Pancreas (tissue), 10 donors: ENCODE results near the gene DNM3. TPM values are rescaled to one million over a fixed set of nuclear protein-coding genes. Genes with fewer than 3 reads are reported as not detected.

Experiments used
- ATAC-seq, 4 donors: fragments of 200-7000 bp; cut with Tn5 transposase; one replicate each; pipeline versions ENCODE4 v1.8.0 to v1.9.1; 2020; ENCODE audit warnings: mild to moderate bottlenecking in 4 of 4, moderate library complexity in 4 of 4
- DNase-seq, 6 donors: peaks; one replicate each; pipeline ENCODE4 v3.0.0-alpha.2; 2020
- FAIRE-seq: peaks from 2 replicates; lab custom pipeline; 2012; peaks lifted over from hg19 to GRCh38; lab: Jason Lieb, UNC
- H3K27ac ChIP-seq, 4 donors: fragments of 200-600 bp; sonication (generic); 1 replicate in 3 of 4; 2 replicates in 1 of 4; pipeline versions ENCODE4 v1.5.0 to v1.8.0; 2020
- H3K27me3 ChIP-seq, 4 donors: fragments of 200-600 bp; one replicate each; pipeline ENCODE4 v1.8.0; 2021
- H3K36me3 ChIP-seq, 3 donors: fragments of 200-600 bp; sonication (generic) in 1 of 3; one replicate each; pipeline versions ENCODE4 v1.5.0 to v1.8.0; 2020 to 2021
- H3K4me1 ChIP-seq, 3 donors: fragments of 200-600 bp; one replicate each; pipeline ENCODE4 v1.8.0; 2021
- H3K4me3 ChIP-seq, 4 donors: fragments of 200-600 bp; sonication (generic) in 2 of 4; one replicate each; pipeline versions ENCODE4 v1.5.0 to v1.8.0; 2020 to 2021
- H3K9me3 ChIP-seq, 4 donors: fragments of 200-600 bp; one replicate each; pipeline ENCODE4 v1.8.0; 2021
- CTCF ChIP-seq, 4 donors: fragments of 200-600 bp; sonication (generic) in 3 of 4; IDR thresholded peaks; one replicate each; pipeline versions ENCODE4 v1.5.0 to v1.8.0; 2021; ENCODE audit warnings: antibody characterized with exemption in 4 of 4
- WGBS, 2 donors: extraction: QIAGEN DNeasy Blood & Tissue Kit; methylation state at CpG; one replicate each; pipeline ENCODE4 v1.1.7; 2013; 5-methylcytosine and 5-hydroxymethylcytosine counted together
- intact Hi-C, 3 donors: fragments of 100-400 bp; cut with DNase I; formaldehyde crosslinking; loops; one replicate each; pipeline versions ENCODE4 v1.11.1 to v1.14.2; 2022
- polyA plus RNA-seq, 2 donors: library from polyadenylated mRNA; stranded (reverse); fragments of 200-250 nt; gene quantifications; one replicate each; pipeline ENCODE4 v1.2.3, GENCODE V29; 2013
- total RNA-seq, 6 donors: library from RNA; stranded (reverse); fragmentation: NEBNext Ultra II Directional in 4 of 6; extraction: Animal tissue kit (Norgen Biotek cat#: 25700) in 4 of 6; gene quantifications; one replicate each; pipeline versions ENCODE4 v1.2.1 to v1.2.4, GENCODE V29; 2021 to 2023
- donor health status: healthy with polysubstance abuse.
- donor health status: DM: no; HTN: no; CAD: no; lungs with moderate emphysema.
- donor health status: DM: no; HTN: no; CAD: no.
- donor health status: control.
- donor health status: control.
- donor health status: Bipolar disorder and iron deficiency.
- donor health status: DM: yes; HTN: yes; CAD: no.
- donor health status: DM: no; HTN: no; CAD: no.
- donor health status: DM: no; HTN: no; CAD: no.
- donor health status: DM: yes; HTN: yes; CAD: no.

Gene DNM3
- total and polyA plus RNA-seq, 8 donors = 0.40 to 1.3 (median 0.78) TPM

DNA sequence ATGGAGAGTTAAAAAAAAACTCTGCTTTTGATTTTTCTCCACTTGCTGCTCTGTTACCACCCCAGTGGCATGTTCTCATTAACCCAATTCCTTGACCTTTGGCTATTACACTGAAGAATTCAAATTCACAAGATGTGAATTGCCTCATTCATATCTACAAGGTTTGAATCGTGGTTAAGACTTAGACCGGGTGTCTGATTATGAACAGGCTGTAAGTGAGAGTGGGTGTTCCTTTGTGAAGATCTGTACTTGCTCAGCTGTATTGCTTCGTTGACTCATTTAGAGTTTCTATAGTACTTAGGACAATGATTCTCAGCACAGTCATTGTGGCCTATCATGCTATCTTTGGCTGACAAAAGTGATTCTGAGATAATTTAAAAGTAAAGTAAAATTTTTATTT lies 36.4 kb downstream of the DNM3 start:
- ATAC-seq = no peak
- Histone ChIP-seq H3K27ac (no peak overlapping the region), H3K27me3 (no peaks in the 10 kb centered on the region), H3K9me3 (no peaks in the 10 kb centered on the region), H3K4me3 (no peak overlapping the region), H3K4me1 (no peaks in the 10 kb centered on the region), H3K36me3 (no peaks in the 10 kb centered on the region)
- no peak for FAIRE-seq
- TF ChIP-seq CTCF (IDR thresholded peaks at IDR 0.05) = no peak
- intact Hi-C loops = no loop called here
- WGBS, 2 donors = 58 to 70% methylated on average over 3 of the region's 3 CpGs
- DNase-seq = no peak

DNA sequence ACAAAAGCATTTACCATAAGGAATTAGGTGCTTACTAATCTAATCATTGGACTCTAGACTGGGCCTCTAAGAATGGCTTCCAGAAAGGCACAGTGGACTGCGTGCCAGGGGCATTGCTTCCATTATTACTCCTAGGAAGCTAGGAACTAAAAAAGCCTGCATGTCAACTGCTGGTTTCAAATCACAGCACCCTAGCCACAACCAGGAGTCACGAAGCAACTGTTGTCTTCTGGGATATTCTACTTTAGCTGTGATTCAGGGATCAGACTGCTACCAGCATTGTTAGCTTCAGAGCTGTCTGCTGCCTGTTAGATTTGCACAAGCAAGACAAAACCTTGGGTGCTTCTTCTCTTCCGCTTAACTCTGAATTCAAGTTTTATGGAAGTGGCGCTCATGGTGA lies 38.3 kb downstream of the DNM3 start:
- no peak for ATAC-seq
- no peak for FAIRE-seq

GRCh38 chr1:171881442-171881841 lies 40.1 kb downstream of the DNM3 start:
- 22 to 42% methylated on average over 1 of the region's 1 CpG for WGBS, 2 donors
- no peak for TF ChIP-seq CTCF (IDR thresholded peaks at IDR 0.05)
- DNase-seq (peak in 1 of 6 donors; percentile 19), ATAC-seq (peak in 1 of 4 donors; percentile 50), FAIRE-seq (no peak)
- Histone ChIP-seq H3K4me1 (no peaks in the 10 kb centered on the region), H3K27me3 (no peaks in the 10 kb centered on the region), H3K36me3 (no peaks in the 10 kb centered on the region), H3K27ac (no peak overlapping the region), H3K9me3 (no peaks in the 10 kb centered on the region), H3K4me3 (no peak overlapping the region)
- intact Hi-C loops = no loop called here

More for the DNA sequence above, 38.3 kb downstream of the DNM3 start:
- TF ChIP-seq CTCF (IDR thresholded peaks at IDR 0.05) = no peak
- H3K9me3 ChIP-seq = no peaks in the 10 kb centered on the region
- intact Hi-C loops = no loop called here
- no peak overlapping the region for H3K27ac ChIP-seq
- H3K36me3 ChIP-seq = no peaks in the 10 kb centered on the region
- no peaks in the 10 kb centered on the region for H3K27me3 ChIP-seq
- H3K4me3 ChIP-seq = no peak overlapping the region
- DNase-seq = no peak
- 92 to 96% methylated on average over 4 of the region's 4 CpGs for WGBS, 2 donors
- no peaks in the 10 kb centered on the region for H3K4me1 ChIP-seq

DNA sequence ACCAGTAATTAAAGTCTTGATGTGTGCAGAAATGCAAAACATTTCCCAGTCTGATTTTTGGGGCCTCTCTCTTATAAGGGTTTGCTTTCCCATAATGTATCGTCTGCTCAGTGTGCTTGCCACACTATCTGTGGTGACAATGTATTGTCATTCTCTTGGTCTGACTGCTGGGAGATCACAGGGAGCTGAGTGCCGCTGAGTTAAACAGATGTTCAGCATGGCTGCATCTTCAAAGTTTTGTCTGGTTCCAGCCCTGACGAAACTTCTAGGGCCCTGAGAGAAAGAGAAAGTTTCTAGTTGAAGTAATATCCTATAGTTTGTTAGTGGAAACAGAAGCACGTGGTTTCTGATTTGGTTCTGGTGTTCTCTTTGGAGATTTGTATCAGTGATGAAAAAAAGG lies 42.6 kb downstream of the DNM3 start:
- FAIRE-seq (no peak), DNase-seq (no peak), ATAC-seq (no peak)
- Histone ChIP-seq H3K36me3 (no peaks in the 10 kb centered on the region), H3K9me3 (no peaks in the 10 kb centered on the region), H3K27ac (no peak overlapping the region), H3K4me1 (no peaks in the 10 kb centered on the region), H3K27me3 (no peaks in the 10 kb centered on the region), H3K4me3 (no peak overlapping the region)
- intact Hi-C loops = no loop called here
- TF ChIP-seq CTCF (IDR thresholded peaks at IDR 0.05) = no peak
- WGBS, 2 donors = 75 to 80% methylated on average over 4 of the region's 4 CpGs

DNA sequence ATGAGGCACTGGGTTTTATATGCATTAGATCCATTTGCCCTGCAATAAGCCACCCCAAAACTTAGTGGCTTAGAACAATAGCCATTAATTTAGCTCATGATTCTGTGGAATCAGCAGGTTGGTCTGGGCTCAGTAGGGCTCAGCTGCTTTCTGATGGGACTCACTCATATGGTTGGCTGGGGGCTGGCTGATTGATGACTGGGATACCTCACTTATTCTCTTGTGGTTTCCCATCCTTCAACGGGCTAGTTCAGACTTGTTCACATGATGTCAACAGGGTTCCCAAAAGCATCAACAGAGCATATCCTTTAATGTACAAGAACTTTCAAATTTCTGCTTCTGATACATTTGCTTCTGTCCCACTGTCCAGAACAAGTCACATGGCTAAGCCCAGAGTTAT lies 43.2 kb downstream of the DNM3 start:
- no peaks in the 10 kb centered on the region for H3K36me3 ChIP-seq
- H3K4me3 ChIP-seq = no peak overlapping the region
- no peak for FAIRE-seq
- no peaks in the 10 kb centered on the region for H3K27me3 ChIP-seq
- DNase-seq = no peak
- no peak overlapping the region for H3K27ac ChIP-seq
- no peak for ATAC-seq
- no peak for TF ChIP-seq CTCF (IDR thresholded peaks at IDR 0.05)
- intact Hi-C loops = no loop called here
- WGBS, 2 donors = 77% methylated on average over 1 of the region's 1 CpG
- no peaks in the 10 kb centered on the region for H3K9me3 ChIP-seq
- H3K4me1 ChIP-seq = no peaks in the 10 kb centered on the region
